Left ventricle myocardium inferior (tissue), 1 donor: ENCODE results near the gene RALGPS1. TPM values are rescaled to one million over a fixed set of nuclear protein-coding genes. Genes with fewer than 3 reads are reported as not detected.

Experiments used
- DNase-seq: peaks from one replicate; pipeline ENCODE4 v3.0.0-alpha.2; 2020
- H3K27ac ChIP-seq: fragments of 200-600 bp; replicated peaks from 2 replicates; pipeline ENCODE4 v1.8.0; 2021
- H3K27me3 ChIP-seq: fragments of 200-600 bp; 2 replicates; pipeline ENCODE4 v1.8.0; 2021; ENCODE audit warnings: low read depth
- H3K36me3 ChIP-seq: fragments of 200-600 bp; 2 replicates; pipeline ENCODE4 v1.8.0; 2021
- H3K4me1 ChIP-seq: fragments of 200-600 bp; 2 replicates; pipeline ENCODE4 v1.8.0; 2021
- H3K4me3 ChIP-seq: fragments of 200-600 bp; 2 replicates; pipeline ENCODE4 v1.8.0; 2021; ENCODE audit warnings: mild to moderate bottlenecking, moderate library complexity
- H3K9me3 ChIP-seq: fragments of 200-600 bp; replicated peaks from 2 replicates; pipeline ENCODE4 v1.8.0; 2021
- CTCF ChIP-seq: fragments of 200-600 bp; IDR thresholded peaks from 2 replicates; pipeline ENCODE4 v1.8.0; 2021; ENCODE audit warnings: antibody characterized with exemption, mild to moderate bottlenecking, borderline replicate concordance
- intact Hi-C: fragments of 100-400 bp; cut with micrococcal nuclease; formaldehyde crosslinking; loops from one replicate; pipeline ENCODE4 v1.11.0; 2022
- total RNA-seq: library from RNA; stranded (reverse); fragmentation: NEBNext Ultra II Directional; extraction: Animal tissue kit (Norgen Biotek cat#: 25700); gene quantifications from one replicate; pipeline ENCODE4 v1.2.1, GENCODE V29; 2021
- donor health status: DM: no; HTN: yes; CAD: no; lungs with severe emphysema.

Gene RALGPS1
- total RNA-seq, 1 donor from 2014 or later, result 18.9 TPM

- Histone ChIP-seq H3K4me1 (peaks cover 54% of the 10 kb centered on the region), H3K27ac (peak overlapping the region; percentile 77), H3K4me3 (no peak overlapping the region), H3K9me3 (no peaks in the 10 kb centered on the region), H3K36me3 (no peaks in the 10 kb centered on the region), H3K27me3 (no peaks in the 10 kb centered on the region)
- intact Hi-C loops, result no loop called here
- no peak for DNase-seq
- no peak for TF ChIP-seq CTCF
These were observed 47.8 kb downstream of the RALGPS1 start for GRCh38 chr9:126962336-126962735.

DNA sequence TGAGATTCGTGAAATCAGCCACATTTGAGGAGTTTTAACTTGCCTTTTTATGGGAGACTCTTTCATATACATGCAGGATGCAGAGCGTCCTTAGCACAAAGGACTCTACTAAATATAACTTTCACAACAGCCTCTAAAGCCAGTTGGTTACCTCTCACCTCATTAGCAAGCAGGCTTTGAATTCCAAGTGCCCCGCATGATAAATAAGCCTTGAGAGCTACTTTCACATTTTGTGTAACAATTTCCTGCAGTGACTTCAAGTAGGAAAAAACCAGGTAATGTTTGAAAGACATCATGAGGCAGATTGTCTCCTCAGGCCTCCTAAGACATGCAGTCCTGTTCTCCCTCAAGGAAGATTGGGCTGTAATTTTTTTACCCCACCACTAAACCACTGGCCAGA lies 50.5 kb downstream of the RALGPS1 start:
- Histone ChIP-seq H3K27me3 (no peaks in the 10 kb centered on the region), H3K4me3 (no peak overlapping the region), H3K4me1 (peaks cover 38% of the 10 kb centered on the region), H3K36me3 (no peaks in the 10 kb centered on the region), H3K27ac (peak overlapping the region; percentile 77), H3K9me3 (no peaks in the 10 kb centered on the region)
- no peak for DNase-seq
- intact Hi-C loops, result no loop called here
- TF ChIP-seq CTCF, result no peak

DNA sequence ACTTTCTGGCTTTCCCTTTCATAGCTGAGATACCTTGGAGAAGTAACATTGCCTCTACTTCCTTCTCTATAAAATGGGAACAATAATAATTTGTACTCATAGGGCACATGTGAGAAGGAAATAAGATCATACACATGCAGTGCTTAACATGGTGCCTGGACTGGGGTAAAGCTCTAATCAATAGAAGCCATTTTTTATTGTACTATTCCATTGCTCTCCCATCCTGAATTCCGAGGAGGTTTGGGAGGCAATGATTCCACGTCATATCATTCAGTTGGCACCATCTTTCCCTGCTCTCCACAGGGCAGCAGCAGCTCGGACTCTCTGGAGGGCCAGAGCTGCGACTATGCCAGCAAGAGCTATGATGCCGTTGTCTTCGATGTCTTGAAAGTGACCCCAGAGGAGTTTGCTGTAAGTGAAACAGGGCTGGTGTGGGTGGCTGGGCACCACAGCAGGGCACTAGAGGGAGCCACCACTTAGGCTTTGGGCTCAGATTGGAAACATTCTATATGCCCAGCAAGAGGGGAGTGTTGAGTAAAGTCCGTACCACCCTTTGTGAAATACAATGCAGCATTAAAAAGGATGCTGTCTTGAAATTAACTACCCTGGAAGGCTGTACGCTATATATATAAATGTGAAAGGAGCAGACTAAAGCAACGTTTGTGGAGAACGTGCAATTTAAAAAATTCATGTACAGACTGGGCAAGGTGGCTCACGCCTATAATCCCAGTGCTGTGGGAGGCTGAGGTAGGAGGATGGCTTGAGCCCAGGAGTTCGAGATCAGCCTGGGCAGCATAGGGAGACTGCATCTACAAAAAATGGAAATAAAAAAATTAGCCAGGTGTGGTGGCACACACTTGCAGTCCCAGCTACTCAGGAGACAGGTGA lies 51.2 kb downstream of the RALGPS1 start:
- no peak overlapping the region for H3K4me3 ChIP-seq
- H3K4me1 ChIP-seq, result peaks cover 38% of the 10 kb centered on the region
- no peaks in the 10 kb centered on the region for H3K9me3 ChIP-seq
- intact Hi-C loops, result no loop called here
- H3K27me3 ChIP-seq, result no peaks in the 10 kb centered on the region
- H3K27ac ChIP-seq, result peak overlapping the region; percentile 77
- peak; percentile 82 for TF ChIP-seq CTCF
- H3K36me3 ChIP-seq, result no peaks in the 10 kb centered on the region
- DNase-seq, result peak; percentile 47

DNA sequence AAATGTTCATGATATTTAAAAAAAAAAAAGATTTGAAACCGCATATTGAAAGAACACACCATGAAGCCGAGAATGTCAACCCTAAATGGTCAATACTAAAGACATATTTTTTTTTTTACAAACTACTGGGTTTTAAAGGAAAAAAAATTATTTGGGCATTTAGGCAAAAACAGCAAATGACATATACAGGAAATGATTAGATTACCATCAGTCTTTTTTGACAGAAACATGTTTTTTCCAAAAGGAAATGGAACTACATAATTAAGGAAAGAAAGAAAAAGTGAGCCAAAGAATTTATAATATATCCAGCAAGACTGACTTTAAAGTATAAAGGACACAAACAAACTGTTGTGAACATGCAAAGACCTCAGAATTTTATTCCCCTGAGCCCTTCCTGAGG lies 56.7 kb downstream of the RALGPS1 start:
- intact Hi-C loops, result no loop called here
- TF ChIP-seq CTCF, result no peak

GRCh38 chr9:126973651-126974529 lies 59.3 kb downstream of the RALGPS1 start:
- no peak overlapping the region for H3K4me3 ChIP-seq
- H3K4me1 ChIP-seq, result peaks cover 18% of the 10 kb centered on the region
- no peaks in the 10 kb centered on the region for H3K36me3 ChIP-seq
- TF ChIP-seq CTCF, result no peak
- intact Hi-C loops, result no loop called here
- H3K9me3 ChIP-seq, result no peaks in the 10 kb centered on the region
- H3K27ac ChIP-seq, result no peak overlapping the region
- no peak for DNase-seq
- H3K27me3 ChIP-seq, result no peaks in the 10 kb centered on the region

More for the DNA sequence above, 56.7 kb downstream of the RALGPS1 start:
- Histone ChIP-seq H3K27me3 (no peaks in the 10 kb centered on the region), H3K36me3 (no peaks in the 10 kb centered on the region), H3K4me1 (peaks cover 18% of the 10 kb centered on the region), H3K9me3 (no peaks in the 10 kb centered on the region), H3K27ac (no peak overlapping the region), H3K4me3 (no peak overlapping the region)
- no peak for DNase-seq
